HepG2 (cell line): ENCODE measurements around the gene GOSR1.
"Not testable (repeated sequence)": the region's sequence is repeated elsewhere in the genome, so short reads cannot be mapped to it uniquely, and the experiment has no call there.

Experiments used
- CEBPB ChIP-seq: IDR thresholded peaks from 2 replicates; pipeline ENCODE4 v1.6.1; 2011; ENCODE audit warnings: low read depth, low read length, improper control_type of control experiment, borderline replicate concordance
- CTCF ChIP-seq: sonication (generic); formaldehyde crosslinking; IDR thresholded peaks from 2 replicates; pipeline ENCODE4 v1.5.0; 2020; ENCODE audit warnings: mild to moderate bottlenecking, missing genetic modification reagents, moderate library complexity
- EHMT2 ChIP-seq: fragments of 200-600 bp; sonication (generic); IDR thresholded peaks from 2 replicates; pipeline ENCODE4 v1.7.0; 2017; ENCODE audit warnings: antibody characterized with exemption, low read depth, low read length, borderline replicate concordance
- EZH2 ChIP-seq: conservative IDR thresholded peaks from 2 replicates; pipeline ENCODE4 v1.6.1; 2012; ENCODE audit warnings: mild to moderate bottlenecking, low read depth, low read length, moderate library complexity
- HNRNPL ChIP-seq: fragments of 200-400 bp; formaldehyde crosslinking; IDR thresholded peaks from 2 replicates; pipeline ENCODE4 v1.6.1; 2017; ENCODE audit warnings: mild to moderate bottlenecking, low read depth, low read length
- NKX3-1 ChIP-seq: sonication (generic); formaldehyde crosslinking; IDR thresholded peaks from 2 replicates; pipeline ENCODE4 v1.5.0; 2020; ENCODE audit warnings: missing genetic modification reagents
- PRPF4 ChIP-seq: fragments of 200-400 bp; formaldehyde crosslinking; IDR thresholded peaks from 2 replicates; pipeline ENCODE4 v1.6.1; 2016; ENCODE audit warnings: low read length, low read depth; ENCODE audit not compliant: poor library complexity, severe bottlenecking
- XRCC5 ChIP-seq: fragments of 200-400 bp; formaldehyde crosslinking; optimal IDR thresholded peaks from 2 replicates; pipeline ENCODE3; 2017; ENCODE audit warnings: mild to moderate bottlenecking, low read length
- ZBTB1 ChIP-seq: sonication (generic); formaldehyde crosslinking; IDR thresholded peaks from 2 replicates; pipeline ENCODE4 v1.4.0; 2020; ENCODE audit warnings: missing genetic modification reagents, borderline replicate concordance
- ZNF713 ChIP-seq: sonication (generic); formaldehyde crosslinking; IDR thresholded peaks from 2 replicates; pipeline ENCODE4 v1.4.0; 2020; ENCODE audit warnings: mild to moderate bottlenecking, missing genetic modification reagents
- TF ChIP-seq, protein P1 (sequence below): IDR thresholded peaks from 2 replicates; pipeline ENCODE4 v1.6.1; 2012; ENCODE audit warnings: inconsistent platforms

- TF ChIP-seq EHMT2; NKX3-1 (CRISPR knock-in tag); XRCC5; EZH2; CTCF (CRISPR knock-in tag); HNRNPL; CEBPB; PRPF4; ZBTB1 (CRISPR knock-in tag); ZNF713 (CRISPR knock-in tag): not testable (repeated sequence)
- TF ChIP-seq, protein P1, sequence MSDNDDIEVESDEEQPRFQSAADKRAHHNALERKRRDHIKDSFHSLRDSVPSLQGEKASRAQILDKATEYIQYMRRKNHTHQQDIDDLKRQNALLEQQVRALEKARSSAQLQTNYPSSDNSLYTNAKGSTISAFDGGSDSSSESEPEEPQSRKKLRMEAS: not testable (repeated sequence)
Measured at GRCh38 chr17:30536846-30537245, 59.6 kb downstream of the GOSR1 start.
